GM19328 (cell line): Measurements from ENCODE around the gene RNASE11.

ENCODE experiments used
- ATAC-seq: cut with Tn5 transposase; IDR thresholded peaks from one replicate; pipeline ENCODE4 v1.9.1; 2021; ENCODE audit warnings: mild to moderate bottlenecking, moderate library complexity; ENCODE audit not compliant: unreplicated experiment

Gene RNASE11

GRCh38 chr14:20546877-20547276, 40.9 kb downstream of the RNASE11 start:
- ATAC-seq = no peak

GRCh38 chr14:20539906-20540305, 47.9 kb downstream of the RNASE11 start:
- ATAC-seq = no peak
